HG03196 (cell line): Measurements from ENCODE around the gene CARHSP1.
"Not testable (repeated sequence)": the region's sequence is repeated elsewhere in the genome, so short reads cannot be mapped to it uniquely, and the experiment has no call there.

Experiments
- ATAC-seq: cut with Tn5 transposase; IDR thresholded peaks from one replicate; pipeline ENCODE4 v1.9.1; 2021; ENCODE audit not compliant: unreplicated experiment

CARHSP1 gene

GRCh38 chr16:8893976-8894690 is 25.3 kb upstream of the CARHSP1 start:
- no peak for ATAC-seq

GRCh38 chr16:8893426-8893825 is 24.6 kb upstream of the CARHSP1 start:
- ATAC-seq = no peak

GRCh38 chr16:8892101-8892575 is 23.3 kb upstream of the CARHSP1 start:
- ATAC-seq = peak; percentile 26

- no peak for ATAC-seq
Observed at GRCh38 chr16:8890549-8890921, 21.7 kb upstream of the CARHSP1 start.

GRCh38 chr16:8889893-8890548 is 21.2 kb upstream of the CARHSP1 start:
- no peak for ATAC-seq

GRCh38 chr16:8888951-8889892 is 20.4 kb upstream of the CARHSP1 start:
- no peak for ATAC-seq

- ATAC-seq = no peak
Observed at GRCh38 chr16:8887952-8888560, 19.2 kb upstream of the CARHSP1 start.

- ATAC-seq = no peak
Observed at GRCh38 chr16:8887431-8887765, 18.6 kb upstream of the CARHSP1 start.

GRCh38 chr16:8886593-8887430 is 18.0 kb upstream of the CARHSP1 start:
- ATAC-seq = no peak

GRCh38 chr16:8885674-8886592 is 17.1 kb upstream of the CARHSP1 start:
- no peak for ATAC-seq

GRCh38 chr16:8882725-8883377 is 14.0 kb upstream of the CARHSP1 start:
- no peak for ATAC-seq

- no peak for ATAC-seq
Observed at GRCh38 chr16:8882041-8882617, 13.3 kb upstream of the CARHSP1 start, which contains the start of gene LITAFD. LITAFD (plus strand) TSS chr16:8882351; CDS start chr16:8884356, 2,005 bp downstream.

- ATAC-seq = no peak
Observed at GRCh38 chr16:8880839-8881510, 12.2 kb upstream of the CARHSP1 start.

GRCh38 chr16:8878523-8878911 is 9.7 kb upstream of the CARHSP1 start:
- ATAC-seq = no peak

GRCh38 chr16:8877894-8878522 is 9.2 kb upstream of the CARHSP1 start:
- ATAC-seq = no peak

- not testable (repeated sequence) for ATAC-seq
Observed at GRCh38 chr16:8875317-8875716, 6.5 kb upstream of the CARHSP1 start.

- no peak for ATAC-seq
Observed at GRCh38 chr16:8874388-8874787, 5.6 kb upstream of the CARHSP1 start.
